CD4-positive, alpha-beta T cell treated with Interleukin-21 for 1 hour (primary cell): ENCODE data around the gene EDN1.
"Not testable (repeated sequence)": the region's sequence is repeated elsewhere in the genome, so short reads cannot be mapped to it uniquely, and the experiment has no call there.

Experiments
- DNase-seq: peaks from one replicate; pipeline ENCODE4 v3.0.0-alpha.2; 2020

The EDN1 gene

DNA sequence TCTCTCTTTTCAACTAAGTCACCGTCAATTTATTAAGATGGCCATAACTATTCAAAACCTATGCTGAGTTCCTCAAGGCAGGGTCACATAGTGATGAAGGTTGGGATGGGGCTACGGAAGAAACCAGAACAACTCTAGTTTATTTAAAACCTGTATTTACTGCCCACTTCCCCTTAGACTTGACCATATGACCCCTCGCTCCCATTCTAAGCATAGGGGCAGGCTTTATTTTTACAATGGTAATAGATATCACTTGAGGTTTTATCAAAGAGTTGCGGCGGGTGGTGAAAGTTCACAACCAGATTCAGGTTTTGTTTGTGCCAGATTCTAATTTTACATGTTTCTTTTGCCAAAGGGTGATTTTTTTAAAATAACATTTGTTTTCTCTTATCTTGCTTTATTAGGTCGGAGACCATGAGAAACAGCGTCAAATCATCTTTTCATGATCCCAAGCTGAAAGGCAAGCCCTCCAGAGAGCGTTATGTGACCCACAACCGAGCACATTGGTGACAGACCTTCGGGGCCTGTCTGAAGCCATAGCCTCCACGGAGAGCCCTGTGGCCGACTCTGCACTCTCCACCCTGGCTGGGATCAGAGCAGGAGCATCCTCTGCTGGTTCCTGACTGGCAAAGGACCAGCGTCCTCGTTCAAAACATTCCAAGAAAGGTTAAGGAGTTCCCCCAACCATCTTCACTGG, 5.5 kb downstream of the EDN1 start:
- no peak for DNase-seq

DNA sequence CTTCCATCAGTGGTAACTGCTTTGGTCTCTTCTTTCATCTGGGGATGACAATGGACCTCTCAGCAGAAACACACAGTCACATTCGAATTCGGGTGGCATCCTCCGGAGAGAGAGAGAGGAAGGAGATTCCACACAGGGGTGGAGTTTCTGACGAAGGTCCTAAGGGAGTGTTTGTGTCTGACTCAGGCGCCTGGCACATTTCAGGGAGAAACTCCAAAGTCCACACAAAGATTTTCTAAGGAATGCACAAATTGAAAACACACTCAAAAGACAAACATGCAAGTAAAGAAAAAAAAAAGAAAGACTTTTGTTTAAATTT, 6.1 kb downstream of the EDN1 start:
- no peak for DNase-seq

DNA sequence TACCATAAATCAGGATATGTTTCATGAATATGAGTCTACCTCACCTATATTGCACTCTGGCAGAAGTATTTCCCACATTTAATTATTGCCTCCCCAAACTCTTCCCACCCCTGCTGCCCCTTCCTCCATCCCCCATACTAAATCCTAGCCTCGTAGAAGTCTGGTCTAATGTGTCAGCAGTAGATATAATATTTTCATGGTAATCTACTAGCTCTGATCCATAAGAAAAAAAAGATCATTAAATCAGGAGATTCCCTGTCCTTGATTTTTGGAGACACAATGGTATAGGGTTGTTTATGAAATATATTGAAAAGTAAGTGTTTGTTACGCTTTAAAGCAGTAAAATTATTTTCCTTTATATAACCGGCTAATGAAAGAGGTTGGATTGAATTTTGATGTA, 6.4 kb downstream of the EDN1 start:
- DNase-seq: no peak

DNA sequence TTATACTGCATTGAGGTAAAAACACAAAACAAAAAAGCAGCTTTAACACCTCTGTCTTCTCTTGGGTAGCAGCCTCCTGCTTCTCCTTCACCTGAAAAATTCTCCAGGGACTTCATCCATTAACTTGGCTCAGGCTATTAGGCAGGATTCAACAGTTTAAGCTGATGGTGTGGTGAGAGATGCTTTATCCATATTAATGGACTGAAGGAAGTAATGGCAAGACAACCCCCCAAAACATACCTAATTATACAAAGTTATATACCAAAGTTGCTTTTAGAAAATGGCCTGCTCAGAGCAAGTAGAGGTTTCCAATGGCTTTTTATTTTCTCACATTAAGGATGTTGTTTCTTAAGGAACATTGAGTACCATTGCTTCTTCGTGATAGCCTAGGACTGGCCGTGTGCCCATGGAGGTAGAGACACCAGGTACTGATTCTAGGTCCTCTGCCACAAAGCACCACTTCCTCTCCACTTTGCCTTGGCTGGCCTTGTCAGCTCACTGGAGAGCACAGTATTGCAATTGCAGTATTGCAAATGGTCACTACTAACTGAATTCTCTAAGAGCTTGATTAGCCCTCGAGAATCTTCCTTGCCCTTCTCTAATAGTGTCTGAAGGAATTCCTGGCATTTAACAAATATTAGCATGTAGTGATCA, 7.3 kb downstream of the EDN1 start:
- DNase-seq: no peak

DNA sequence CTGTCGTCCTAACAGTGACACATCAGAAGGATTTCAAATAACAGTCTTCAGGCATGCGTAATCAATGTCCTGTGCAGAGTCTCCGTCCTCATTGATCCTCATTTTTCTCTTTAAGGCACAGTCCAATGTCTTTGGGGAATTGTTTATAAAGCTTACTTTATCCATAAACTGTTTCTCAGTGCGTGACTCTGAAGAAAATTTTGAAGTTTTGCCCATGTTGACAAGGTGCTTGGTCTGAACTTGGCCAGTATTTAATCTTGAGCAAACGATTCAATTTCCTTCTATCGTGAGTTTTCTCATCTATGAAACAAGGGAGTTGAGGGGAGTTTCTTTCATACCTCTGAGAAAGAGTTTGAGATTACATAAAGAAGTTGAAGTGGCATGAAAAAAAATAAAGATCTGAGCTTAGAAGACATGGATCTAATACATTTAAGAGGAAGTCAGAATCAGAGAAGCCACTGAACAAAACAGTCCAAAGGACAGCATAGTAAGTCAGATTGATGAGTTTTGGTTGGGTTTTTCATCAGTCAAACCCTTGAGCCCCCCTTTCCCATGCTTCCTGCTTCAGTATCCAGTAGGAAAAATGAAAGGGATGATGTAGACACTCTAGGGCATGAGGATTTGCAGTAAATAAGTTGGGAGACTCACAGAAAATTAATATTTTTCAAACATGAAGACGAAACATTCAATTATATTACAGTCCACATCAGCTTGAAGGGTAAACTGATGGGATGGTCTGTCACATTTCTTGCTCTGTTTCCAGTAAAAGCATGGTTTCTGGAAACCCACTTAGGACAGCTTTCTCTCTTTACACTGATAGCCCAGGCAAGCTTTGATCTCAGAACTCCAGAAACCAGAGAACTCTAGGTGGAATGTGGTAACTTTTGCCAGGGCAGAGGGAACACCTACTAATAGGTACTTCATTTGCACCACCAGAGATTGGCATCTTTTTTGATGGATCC, 8.1 kb downstream of the EDN1 start:
- no peak for DNase-seq

DNA sequence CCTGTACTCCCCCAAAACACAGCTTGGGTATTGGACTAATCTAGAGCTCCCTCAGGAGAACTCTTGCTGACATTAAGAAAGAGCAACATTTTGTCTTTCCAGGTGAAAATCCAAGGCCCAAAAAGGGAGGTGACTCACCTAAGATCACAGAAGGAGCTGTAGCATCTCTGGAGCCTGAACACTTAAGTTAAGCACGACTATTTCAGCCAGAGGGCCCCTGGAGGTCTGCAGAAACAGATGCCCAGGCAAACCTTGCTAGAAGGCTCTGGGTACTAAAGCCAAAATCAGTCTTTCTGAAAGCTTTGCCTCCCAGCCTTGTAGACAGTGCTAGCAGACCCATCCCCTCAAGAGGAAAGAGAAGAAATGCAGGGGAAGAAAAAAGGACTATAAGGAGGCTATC, 8.8 kb downstream of the EDN1 start:
- no peak for DNase-seq

DNA sequence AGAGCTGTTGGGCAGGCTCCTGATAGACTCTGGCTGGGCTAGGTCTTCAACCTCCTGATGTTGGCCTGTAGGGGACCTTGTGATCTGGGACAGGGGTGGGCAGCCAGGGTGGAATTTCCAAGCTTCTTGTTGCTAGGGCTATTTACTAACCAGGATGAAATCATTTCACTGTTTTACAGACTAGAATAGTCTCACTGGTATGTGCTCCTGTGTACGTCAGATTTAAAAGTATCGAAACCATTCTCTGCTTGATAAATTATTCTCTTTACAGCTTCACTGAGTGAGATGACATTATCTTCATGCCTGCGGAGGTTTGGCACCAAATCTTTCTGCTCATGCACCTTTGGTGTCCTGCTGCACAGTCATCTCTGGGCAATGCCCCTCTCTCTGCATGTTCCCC, 10.9 kb downstream of the EDN1 start:
- DNase-seq: no peak

DNA sequence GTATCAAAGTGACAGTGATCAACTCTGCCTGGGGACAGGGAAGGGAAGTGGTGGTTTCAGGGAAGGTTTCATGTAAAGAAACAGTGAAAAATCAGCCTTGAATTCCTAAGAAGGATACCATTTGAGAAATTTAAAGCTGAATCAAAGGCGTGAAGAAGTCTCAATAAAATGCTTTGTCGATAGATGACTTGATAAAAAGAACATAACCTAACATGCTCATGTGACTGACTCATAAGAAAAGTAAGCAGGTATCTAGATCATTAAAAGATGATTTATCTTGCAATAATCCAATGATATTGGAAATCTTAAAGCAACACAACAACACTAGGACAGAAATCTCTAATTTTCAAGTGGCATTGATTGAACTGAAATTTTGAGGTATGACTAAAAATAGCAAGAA, 14.3 kb downstream of the EDN1 start:
- no peak for DNase-seq

DNA sequence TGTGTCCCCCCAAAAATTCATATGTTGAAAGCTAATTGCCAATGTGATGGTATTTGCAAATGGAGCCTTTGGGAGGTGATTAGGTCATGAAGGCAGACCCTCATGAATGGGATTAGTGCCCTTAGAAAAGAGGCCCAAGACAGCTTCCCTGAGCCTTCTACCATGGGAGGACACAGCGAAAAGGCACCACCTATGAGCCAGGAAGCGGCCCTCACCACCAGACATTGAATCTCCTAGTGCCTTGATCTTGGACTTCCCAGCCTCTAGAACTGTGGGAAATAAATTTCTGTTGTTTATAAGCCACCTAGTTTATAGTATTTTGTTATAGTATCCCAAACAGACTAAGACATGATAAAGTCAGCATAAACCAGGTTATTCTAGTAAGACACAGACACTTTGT, 18.9 kb downstream of the EDN1 start:
- DNase-seq: no peak

DNA sequence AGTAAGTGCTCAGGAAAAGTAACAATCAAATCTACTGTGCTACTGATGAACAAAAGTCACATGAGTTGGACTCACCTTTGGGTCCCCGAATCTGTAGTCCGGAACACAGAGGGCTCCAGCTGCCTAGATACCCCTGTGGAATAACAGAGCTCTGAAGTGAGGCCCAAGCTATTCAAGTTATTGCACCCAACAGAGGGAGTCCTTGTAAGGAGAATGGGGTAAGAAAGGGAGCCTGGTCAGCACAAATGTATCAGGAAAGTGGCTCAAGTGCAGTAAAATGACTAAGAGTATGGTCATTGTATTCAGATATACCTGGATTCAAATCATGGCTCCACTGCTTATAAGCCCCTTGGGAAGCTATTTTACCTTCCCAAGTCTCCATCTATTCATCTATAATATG, 20.9 kb downstream of the EDN1 start:
- no peak for DNase-seq

DNA sequence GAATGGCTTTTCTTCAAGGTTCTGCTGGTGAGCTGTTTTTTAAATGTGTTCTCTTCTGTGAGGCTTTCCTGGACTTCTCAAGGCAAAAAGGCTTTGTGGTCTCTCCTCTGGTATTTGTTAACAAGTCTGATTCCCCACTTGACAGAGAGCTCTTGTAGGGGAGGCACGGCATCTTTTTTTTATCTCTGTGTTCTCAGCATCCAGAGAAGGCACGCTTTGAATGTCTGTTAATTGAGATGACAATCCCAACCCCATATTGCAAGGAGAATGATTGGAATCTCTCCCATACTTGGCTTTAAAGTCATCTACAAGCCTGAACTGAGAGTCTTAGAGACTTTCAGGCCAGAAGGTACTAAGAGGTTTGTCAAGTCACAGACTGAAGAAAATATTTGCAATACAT, 22.6 kb downstream of the EDN1 start:
- DNase-seq: no peak

DNA sequence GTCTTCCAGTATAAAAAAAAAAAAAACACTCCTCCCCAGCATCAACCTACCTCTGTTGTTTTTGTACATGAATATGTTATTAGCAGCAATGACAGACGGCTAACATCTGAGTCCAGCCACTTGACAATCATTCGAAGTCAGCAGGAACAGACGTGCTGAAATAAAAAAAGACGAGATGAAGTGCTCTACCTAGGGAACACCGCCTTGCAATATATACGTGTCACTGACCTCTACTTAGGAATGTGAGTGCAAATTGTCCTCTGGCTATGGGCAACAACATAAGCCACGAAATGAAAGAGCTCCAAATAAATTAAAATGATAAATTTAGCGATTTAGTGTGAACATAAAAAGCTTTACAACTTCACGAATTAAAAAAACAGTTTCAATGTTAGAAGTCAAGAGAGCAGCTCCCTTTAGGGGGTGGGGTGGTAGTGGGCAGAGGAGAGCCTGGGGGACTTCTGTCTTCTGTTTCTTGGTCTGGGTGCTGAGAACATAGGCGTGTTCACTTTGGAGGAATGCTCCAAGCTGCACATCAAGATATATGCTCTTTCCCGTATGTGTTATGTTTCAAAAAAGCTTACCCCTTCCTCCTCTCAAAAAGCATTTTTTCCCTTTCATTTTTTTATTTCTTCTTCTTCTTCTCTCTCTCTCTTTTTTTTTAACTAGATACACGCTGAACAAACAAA, 23.3 kb downstream of the EDN1 start:
- no peak for DNase-seq

DNA sequence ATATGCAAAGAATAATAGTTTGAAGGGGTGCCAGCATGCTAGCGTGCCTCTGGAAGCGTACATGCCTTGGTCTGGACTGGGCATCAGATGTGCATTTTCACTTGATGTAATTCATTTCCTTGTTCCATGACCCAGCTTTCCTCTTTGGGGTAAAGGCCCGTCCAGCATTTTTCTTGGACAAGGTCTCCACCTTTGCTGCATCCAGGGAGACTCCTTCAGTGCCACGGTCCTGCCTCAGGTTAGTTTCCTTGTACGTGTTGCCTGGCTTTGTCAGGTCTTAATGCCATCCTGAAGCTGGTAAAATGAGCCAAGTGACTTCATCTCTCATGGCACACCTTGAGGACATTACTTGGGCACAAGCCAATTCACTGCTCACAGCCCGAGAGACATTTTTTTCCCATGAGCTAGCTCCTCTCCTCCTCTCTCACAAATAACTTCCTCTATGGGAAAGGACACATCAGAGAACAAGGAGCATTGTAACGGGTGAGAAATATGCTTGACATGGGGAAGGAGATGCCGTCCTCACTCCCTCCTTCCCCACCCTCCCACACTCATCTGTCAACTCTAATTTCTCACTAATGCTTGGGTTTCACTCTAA, 23.9 kb downstream of the EDN1 start:
- DNase-seq: no peak

DNA sequence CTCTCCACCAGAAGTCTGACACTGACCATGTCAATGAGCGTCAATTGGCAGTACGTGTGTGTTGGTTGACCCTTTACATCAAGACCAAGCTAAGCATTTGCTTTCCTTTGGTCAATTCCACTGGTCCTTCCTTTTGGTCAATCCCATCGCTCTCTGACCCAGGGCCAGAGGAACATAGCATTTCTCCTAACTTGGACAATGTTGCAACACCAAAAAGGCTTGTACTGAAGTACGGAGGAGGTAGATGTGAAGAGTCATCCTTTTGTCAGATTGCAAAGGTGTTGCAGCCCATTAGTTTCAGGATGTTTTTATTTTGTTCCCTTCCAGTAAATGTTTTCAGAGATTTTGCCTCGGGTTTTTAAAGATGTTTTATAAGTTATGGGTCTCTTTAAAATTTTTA, 24.6 kb downstream of the EDN1 start:
- no peak for DNase-seq

DNA sequence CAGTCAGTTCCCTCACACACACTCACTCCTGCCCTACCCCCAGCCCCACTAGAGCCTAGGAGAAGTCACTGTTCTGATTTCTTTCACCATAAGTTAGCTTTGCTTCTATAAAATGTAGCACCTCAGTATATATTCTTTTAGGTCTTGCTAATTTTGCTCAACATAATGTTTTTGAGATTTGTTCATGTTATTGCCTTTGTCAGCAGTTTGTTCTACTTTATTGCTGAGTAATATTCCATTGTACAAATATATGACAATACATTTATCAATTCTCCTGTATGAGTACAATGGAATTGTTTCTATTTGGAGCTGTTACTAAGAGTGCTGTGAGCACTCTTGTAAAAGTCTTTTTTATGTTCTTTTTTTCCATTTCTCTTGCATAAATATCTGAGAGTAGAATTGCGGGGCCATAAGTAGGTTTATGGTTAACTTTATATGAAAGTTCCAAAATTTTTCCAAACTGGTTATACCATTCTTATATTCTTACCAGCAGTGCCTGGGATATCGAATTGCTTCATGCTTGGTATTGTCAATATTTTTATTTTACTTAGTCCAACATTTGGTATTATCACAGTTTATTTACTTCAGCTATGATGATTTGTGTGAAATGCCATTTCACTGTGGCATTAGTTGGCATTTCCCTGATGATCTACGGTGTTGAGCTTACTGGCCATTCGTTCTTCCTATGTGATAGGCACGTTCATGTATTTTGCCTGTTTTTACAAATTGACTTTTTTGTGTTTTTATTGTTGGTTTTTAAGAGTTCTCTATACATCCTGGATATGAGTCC, 25.3 kb downstream of the EDN1 start:
- no peak for DNase-seq

DNA sequence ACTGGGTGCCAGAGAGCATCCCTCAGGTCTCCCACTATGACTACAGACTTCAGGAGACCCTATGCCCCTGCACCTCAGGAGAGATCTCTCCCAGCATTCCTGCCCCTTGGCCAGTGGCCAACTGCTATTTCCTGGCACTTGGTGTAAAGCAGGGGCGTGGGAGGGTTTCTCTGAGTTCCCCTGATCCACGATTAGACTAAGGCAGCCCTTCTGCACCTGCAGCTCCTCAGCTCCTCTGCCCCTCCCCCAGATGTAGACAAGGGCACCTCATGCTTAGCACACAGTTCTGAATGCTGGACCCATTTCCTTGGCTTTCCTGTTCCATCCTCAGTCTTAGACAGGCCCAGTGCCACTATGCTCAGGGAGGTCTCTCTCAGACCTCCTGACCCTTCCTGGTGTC, 28.6 kb downstream of the EDN1 start:
- no peak for DNase-seq

DNA sequence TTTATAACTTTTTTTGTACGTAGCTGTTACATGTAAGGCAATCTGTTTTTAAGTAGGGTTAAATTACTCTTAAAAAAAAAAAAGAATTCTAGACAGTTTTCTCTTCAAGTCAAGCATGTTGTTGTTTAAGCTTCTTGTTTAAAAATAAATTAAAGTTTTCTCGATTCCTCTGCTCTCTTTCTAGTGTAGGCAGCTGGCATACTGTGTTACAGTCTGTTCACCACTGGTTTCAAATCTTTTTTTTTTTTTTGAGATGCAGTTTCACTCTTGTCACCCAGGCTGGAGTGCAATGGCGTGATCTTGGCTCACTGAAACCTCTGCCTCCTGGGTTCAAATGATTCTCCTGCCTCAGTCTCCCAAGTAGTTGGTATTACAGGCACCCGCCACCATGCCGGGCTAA, 29.9 kb downstream of the EDN1 start:
- DNase-seq: not testable (repeated sequence)

DNA sequence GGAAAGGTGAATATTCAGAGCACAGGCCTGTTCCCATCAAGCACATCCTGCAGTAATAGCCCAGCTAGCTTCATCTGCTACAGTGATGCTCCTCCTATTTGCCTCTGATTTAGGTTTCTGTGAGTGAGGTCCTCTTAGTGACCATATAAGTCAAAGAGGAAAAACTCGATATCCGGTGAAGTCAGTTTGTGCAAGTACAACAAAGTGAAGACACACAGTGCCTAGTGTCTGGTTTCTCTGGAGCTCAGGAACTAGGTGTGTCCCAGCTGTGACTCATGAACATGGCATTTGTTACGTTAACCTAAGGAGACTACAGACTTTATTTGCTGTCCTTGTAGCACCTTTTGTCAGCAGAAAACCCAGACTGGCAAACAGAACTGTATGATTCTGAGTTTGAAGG, 33.9 kb downstream of the EDN1 start:
- no peak for DNase-seq

DNA sequence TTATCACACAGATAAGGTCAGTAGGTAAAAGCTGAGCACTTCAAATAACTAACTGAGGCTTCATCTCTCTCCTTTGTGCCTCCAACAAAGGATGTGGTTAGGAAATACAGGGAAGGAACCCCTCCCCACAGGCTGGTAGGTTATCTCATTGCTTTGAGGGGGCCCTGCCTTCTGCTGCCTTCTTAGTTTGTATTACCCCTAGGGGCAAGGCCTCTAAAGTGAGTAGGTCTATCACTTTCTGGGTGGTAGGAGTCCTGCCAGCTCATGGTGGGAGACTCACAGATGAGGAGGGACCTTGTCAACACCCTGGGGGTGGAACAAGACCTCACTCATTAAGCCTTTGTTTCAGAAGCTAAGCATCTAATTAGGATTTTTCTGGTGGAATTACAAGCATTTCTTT, 34.6 kb downstream of the EDN1 start:
- DNase-seq: no peak

DNA sequence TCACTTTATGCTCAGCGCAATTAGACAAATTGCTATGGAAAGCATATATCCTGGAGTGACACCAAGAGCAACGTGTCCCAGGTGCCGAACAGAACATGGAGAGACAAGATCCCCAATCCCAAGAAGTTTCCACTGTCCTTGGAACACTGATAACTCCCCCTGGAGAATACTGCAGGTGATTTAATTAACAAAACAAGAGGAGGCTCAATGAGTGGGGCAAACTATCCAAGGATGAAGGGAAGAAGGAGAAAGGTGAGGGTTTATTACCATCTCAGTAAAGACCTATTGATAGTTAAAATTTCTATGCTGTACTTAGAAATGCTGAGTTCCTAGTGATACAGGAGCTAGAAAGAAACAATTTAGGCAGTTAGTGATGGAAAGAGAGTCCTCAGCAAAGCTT, 35.7 kb downstream of the EDN1 start:
- no peak for DNase-seq

DNA sequence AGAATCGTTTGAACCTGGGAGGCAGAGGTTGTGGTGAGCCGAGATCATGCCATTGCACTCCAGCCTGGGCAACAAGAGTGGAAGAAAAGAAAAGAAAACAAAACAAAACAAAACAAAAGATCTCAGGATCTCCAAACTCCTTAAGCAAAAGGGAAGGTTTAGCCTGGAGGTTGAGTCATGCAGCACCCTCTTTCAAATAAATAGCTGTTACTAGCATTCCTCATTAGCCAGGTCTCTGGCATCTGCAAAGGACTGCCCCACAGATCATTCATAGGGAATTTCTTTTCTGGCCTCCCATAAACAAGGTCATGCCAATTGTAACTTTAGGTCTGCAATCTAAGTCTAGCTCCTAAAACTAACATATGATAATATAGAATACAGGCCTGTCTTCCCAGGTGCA, 37.2 kb downstream of the EDN1 start:
- DNase-seq: no peak

DNA sequence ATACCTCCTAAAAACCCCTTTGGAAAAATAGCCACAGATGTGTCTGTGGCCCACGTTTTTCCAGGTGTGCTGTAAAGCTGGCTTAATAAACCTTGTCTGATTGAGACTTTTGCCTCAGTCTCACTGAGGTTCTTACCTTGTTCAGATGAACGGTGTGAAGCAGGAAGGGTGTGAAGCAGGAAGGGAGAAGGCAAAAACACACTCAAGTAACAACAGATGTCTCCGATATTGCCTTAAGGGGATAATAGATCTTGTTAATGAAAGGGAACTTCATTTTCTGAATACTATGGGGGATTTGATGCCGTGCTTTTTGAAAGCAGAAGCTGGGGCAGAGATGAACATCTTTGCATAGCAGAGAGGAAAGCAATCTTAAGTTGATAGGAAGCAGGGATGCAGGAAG, 37.8 kb downstream of the EDN1 start:
- DNase-seq: no peak
